Measurements from ENCODE around the gene CFAP73. TPM values are rescaled to one million over a fixed set of nuclear protein-coding genes. Genes with fewer than 3 reads are reported as not detected.

The CFAP73 gene
- total and polyA plus RNA-seq, 2 experiments from 2014 or later: 0.50 to 0.59 TPM

DNA sequence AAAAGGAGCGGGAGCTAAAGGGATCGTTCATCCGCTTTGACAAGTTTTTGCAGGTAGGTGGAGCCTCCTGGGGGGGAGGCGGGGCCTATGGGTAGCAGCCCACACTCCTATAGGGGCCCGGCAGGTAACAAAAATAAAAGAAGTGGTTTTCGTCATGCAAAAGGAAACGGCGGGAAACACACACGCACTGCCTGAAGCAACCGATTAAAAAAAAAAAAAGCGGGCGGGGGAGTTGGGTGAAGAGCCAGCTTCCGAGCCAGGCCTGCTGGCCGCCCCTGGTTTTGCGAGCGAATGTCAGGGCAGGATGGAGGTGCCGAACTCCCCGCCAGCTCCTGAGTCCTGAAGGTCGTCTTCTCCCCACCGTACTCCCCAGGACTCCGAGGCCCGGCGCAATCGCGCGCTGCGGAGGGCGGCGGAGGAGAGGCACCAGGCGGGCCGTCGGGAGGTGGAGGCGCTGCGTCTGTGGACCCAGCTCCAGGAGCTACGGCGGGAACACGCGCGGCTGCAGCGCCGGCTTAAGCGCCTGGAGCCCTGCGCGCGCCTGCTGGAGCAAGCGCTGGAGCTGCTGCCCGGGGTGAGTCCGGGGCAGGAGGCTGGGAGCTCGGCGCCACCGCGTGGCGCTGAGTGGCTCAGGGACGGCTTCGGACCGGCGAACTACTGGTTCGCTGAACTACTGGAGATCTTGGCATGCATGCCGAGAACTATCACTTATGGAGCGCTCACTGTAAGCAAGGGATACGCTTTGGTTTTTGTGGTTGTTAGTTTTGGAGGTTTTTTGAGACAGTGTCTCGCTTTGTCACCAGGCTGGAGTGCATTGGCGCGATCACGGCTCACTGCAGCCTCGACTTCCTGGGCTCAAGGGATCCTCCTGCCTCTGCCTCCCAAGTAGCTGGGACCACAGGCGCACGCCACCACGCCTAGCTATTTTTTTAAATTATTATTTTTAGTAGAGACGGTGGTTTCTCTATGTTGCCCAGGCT is 3.6 kb downstream of the CFAP73 start:
- H3K27ac ChIP-seq (ENCODE audit: low read depth): no peak overlapping the region
- peaks cover 34% of the 10 kb centered on the region for H3K27me3 Mint-ChIP-seq (ENCODE audit: insufficient read depth, low read depth, poor library complexity)
- H4K20me1 ChIP-seq (replicated peaks; ENCODE audit: insufficient read depth): no peaks in the 10 kb centered on the region; the same call in 1 of the 2 replicates
- H3K4me1 ChIP-seq (ENCODE audit: insufficient read depth): peaks cover 25% of the 10 kb centered on the region
- H3K9me2 ChIP-seq (ENCODE audit: insufficient read depth): no peaks in the 10 kb centered on the region
- no peak overlapping the region for H3K27ac Mint-ChIP-seq
- no peaks in the 10 kb centered on the region; the same call in 1 of the 2 replicates for H3K36me3 ChIP-seq (ENCODE audit: insufficient read depth)
- H3K4me3 Mint-ChIP-seq: peak overlapping the region; percentile 70
- peaks cover 22% of the 10 kb centered on the region for H3K4me1 Mint-ChIP-seq
- H3K4me3 ChIP-seq: peak overlapping the region; percentile 64
- peak; percentile 87 for DNase-seq (ENCODE audit: low spot score)
- no peaks in the 10 kb centered on the region for H3K79me2 ChIP-seq (replicated peaks; ENCODE audit: insufficient read depth)
- H3F3A ChIP-seq (replicated peaks; ENCODE audit: low read depth): peaks cover 19% of the 10 kb centered on the region; the same call in 1 of the 2 replicates
- H3K27me3 ChIP-seq (ENCODE audit: insufficient read depth): peaks cover 31% of the 10 kb centered on the region
- peak overlapping the region; percentile 83 for H3K4me2 ChIP-seq
- peak overlapping the region; percentile 93 for H2AFZ ChIP-seq
- peaks cover 11% of the 10 kb centered on the region for H3K36me3 Mint-ChIP-seq (ENCODE audit: low read depth)
- ATAC-seq: peak; percentile 66
- TF ChIP-seq STAT1 (IDR thresholded peaks at IDR 0.05; ENCODE audit: unreplicated experiment) (no peak), ZNF331 (CRISPR knock-in tag; IDR thresholded peaks at IDR 0.05; ENCODE audit: low read depth) (no peak), CTCF (conservative IDR thresholded peaks at IDR 0.05; ENCODE audit: low read depth in 2 of 2) (peak in 1 of 2 experiments; percentile 72; a peak in 3 of 4 replicates), POLR2AphosphoS5 (IDR thresholded peaks at IDR 0.05; ENCODE audit: low read depth) (no peak)
- TF ChIP-seq, protein P1, sequence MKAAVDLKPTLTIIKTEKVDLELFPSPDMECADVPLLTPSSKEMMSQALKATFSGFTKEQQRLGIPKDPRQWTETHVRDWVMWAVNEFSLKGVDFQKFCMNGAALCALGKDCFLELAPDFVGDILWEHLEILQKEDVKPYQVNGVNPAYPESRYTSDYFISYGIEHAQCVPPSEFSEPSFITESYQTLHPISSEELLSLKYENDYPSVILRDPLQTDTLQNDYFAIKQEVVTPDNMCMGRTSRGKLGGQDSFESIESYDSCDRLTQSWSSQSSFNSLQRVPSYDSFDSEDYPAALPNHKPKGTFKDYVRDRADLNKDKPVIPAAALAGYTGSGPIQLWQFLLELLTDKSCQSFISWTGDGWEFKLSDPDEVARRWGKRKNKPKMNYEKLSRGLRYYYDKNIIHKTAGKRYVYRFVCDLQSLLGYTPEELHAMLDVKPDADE (IDR thresholded peaks at IDR 0.05): no peak
- H3K9me3 Mint-ChIP-seq: no peaks in the 10 kb centered on the region; the same call in 2 of the 3 replicates

- Histone ChIP-seq H3F3A (replicated peaks; ENCODE audit: low read depth) (peaks cover 19% of the 10 kb centered on the region; the same call in 1 of the 2 replicates), H3K4me1 (ENCODE audit: insufficient read depth) (peaks cover 25% of the 10 kb centered on the region), H3K27ac (ENCODE audit: low read depth) (no peak overlapping the region), H4K20me1 (replicated peaks; ENCODE audit: insufficient read depth) (no peaks in the 10 kb centered on the region; the same call in 1 of the 2 replicates), H3K27me3 (ENCODE audit: insufficient read depth) (peaks cover 31% of the 10 kb centered on the region), H3K79me2 (replicated peaks; ENCODE audit: insufficient read depth) (no peaks in the 10 kb centered on the region), H3K9me2 (ENCODE audit: insufficient read depth) (no peaks in the 10 kb centered on the region), H3K4me3 (peak overlapping the region; percentile 63), H3K36me3 (ENCODE audit: insufficient read depth) (no peaks in the 10 kb centered on the region; the same call in 1 of the 2 replicates), H2AFZ (peak overlapping the region; percentile 88), H3K4me2 (peak overlapping the region; percentile 76)
- no peaks in the 10 kb centered on the region; the same call in 2 of the 3 replicates for H3K9me3 Mint-ChIP-seq
- H3K36me3 Mint-ChIP-seq (ENCODE audit: low read depth): peaks cover 23% of the 10 kb centered on the region
- ATAC-seq: peak; percentile 70
- peak; percentile 91 for DNase-seq (ENCODE audit: low spot score)
- no peak overlapping the region for H3K27ac Mint-ChIP-seq
- TF ChIP-seq POLR2AphosphoS5 (IDR thresholded peaks at IDR 0.05; ENCODE audit: low read depth): peak; percentile 66
- TF ChIP-seq ZNF331 (CRISPR knock-in tag; IDR thresholded peaks at IDR 0.05; ENCODE audit: low read depth): no peak
- peak overlapping the region; percentile 60 for H3K4me3 Mint-ChIP-seq
- peaks cover 35% of the 10 kb centered on the region for H3K27me3 Mint-ChIP-seq (ENCODE audit: insufficient read depth, low read depth, poor library complexity)
- peaks cover 22% of the 10 kb centered on the region for H3K4me1 Mint-ChIP-seq
These were observed 4.9 kb downstream of the CFAP73 start for GRCh38 chr12:113154351-113154973.
